ENCODE data around the gene ARHGAP36.

Gene ARHGAP36

DNA sequence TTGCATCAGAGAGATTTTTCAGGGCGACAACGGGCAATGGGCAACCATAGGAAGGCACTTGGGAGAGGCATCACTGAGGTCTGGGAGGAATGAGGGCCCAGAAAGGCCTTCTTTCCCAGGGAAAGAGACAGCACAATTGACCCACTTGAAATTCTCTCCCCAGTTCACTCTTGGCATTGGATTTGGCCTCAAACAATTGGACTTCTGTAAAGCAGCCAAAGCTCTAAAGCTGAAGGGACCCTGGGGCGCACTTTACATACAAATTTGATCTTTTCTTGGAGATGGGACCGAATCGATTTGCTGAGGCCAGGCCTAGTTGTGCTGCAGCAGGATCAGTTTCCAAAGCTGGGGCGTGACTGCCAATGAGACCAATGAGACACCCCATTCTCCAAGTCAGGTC lies 3.2 kb downstream of the ARHGAP36 start:
- DNase-seq = no peak
- H3K4me1 Mint-ChIP-seq (ENCODE audit: low read depth) = no peaks in the 10 kb centered on the region
- H3K4me3 Mint-ChIP-seq = no peak overlapping the region
- peaks cover 82% of the 10 kb centered on the region for H3K27me3 Mint-ChIP-seq
- H3K27ac Mint-ChIP-seq = no peak overlapping the region
- no peaks in the 10 kb centered on the region for H3K36me3 Mint-ChIP-seq (ENCODE audit: low read depth)
- H3K9me3 Mint-ChIP-seq = no peaks in the 10 kb centered on the region

DNA sequence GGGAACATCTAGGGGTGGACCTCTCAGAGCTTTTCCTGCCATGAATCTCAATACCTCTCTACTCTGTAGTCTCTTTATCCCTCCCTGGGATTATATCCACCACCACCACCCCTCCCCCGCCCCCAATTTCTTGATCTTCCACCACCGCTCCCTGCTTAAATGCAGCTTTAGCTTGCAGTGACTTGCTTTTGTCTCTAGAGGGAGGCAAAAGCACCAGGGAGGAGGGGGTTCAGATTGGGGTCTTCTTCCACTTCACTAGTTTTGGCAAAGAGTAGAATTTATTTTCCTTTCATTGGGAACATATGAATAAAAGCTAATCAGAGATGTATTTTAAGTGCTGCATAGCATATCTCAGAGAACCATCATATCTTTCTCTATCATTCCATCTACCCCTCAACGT lies 5.5 kb downstream of the ARHGAP36 start:
- no peaks in the 10 kb centered on the region for H3K36me3 Mint-ChIP-seq (ENCODE audit: low read depth)
- peaks cover 65% of the 10 kb centered on the region for H3K27me3 Mint-ChIP-seq
- no peak for DNase-seq
- H3K27ac Mint-ChIP-seq = no peak overlapping the region
- H3K9me3 Mint-ChIP-seq = no peaks in the 10 kb centered on the region
- H3K4me1 Mint-ChIP-seq (ENCODE audit: low read depth) = no peaks in the 10 kb centered on the region
- H3K4me3 Mint-ChIP-seq = no peak overlapping the region

DNA sequence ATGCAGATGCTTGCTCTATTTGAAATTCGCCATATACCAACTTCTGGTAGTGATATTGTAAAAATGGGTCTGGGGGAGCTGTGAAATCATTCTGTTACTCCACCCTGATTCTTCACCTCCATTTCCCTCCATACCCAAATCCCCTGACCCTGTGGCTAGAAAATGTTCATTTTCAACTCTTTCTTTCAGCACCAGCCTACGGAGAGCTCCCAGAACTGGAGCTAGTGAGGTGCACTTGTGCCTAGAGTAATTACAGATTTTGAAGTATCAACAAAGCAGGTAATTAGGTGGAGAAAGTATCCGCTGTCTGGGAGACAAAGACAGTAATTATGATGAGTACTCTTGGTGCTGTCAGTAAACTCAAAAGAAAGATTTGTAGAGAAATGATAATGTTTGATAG lies 8.1 kb downstream of the ARHGAP36 start:
- Mint-ChIP-seq H3K4me1 (ENCODE audit: low read depth) (no peaks in the 10 kb centered on the region), H3K27ac (no peak overlapping the region), H3K36me3 (ENCODE audit: low read depth) (no peaks in the 10 kb centered on the region), H3K9me3 (no peaks in the 10 kb centered on the region), H3K4me3 (no peak overlapping the region), H3K27me3 (peaks cover 52% of the 10 kb centered on the region)
- DNase-seq = no peak

GRCh38 chrX:131067216-131067615 lies 9.1 kb downstream of the ARHGAP36 start:
- H3K27me3 Mint-ChIP-seq = peaks cover 54% of the 10 kb centered on the region
- DNase-seq = no peak

GRCh38 chrX:131067846-131068745 lies 9.9 kb downstream of the ARHGAP36 start:
- Mint-ChIP-seq H3K4me3 (no peak overlapping the region), H3K36me3 (ENCODE audit: low read depth) (no peaks in the 10 kb centered on the region), H3K4me1 (ENCODE audit: low read depth) (no peaks in the 10 kb centered on the region), H3K27ac (no peak overlapping the region), H3K9me3 (no peaks in the 10 kb centered on the region), H3K27me3 (peaks cover 59% of the 10 kb centered on the region)
- no peak for DNase-seq

More at GRCh38 chrX:131067216-131067615, 9.1 kb downstream of the ARHGAP36 start:
- H3K4me1 Mint-ChIP-seq (ENCODE audit: low read depth) = no peaks in the 10 kb centered on the region
- H3K36me3 Mint-ChIP-seq (ENCODE audit: low read depth) = no peaks in the 10 kb centered on the region
- H3K27ac Mint-ChIP-seq = no peak overlapping the region
- H3K4me3 Mint-ChIP-seq = no peak overlapping the region
- H3K9me3 Mint-ChIP-seq = no peaks in the 10 kb centered on the region

DNA sequence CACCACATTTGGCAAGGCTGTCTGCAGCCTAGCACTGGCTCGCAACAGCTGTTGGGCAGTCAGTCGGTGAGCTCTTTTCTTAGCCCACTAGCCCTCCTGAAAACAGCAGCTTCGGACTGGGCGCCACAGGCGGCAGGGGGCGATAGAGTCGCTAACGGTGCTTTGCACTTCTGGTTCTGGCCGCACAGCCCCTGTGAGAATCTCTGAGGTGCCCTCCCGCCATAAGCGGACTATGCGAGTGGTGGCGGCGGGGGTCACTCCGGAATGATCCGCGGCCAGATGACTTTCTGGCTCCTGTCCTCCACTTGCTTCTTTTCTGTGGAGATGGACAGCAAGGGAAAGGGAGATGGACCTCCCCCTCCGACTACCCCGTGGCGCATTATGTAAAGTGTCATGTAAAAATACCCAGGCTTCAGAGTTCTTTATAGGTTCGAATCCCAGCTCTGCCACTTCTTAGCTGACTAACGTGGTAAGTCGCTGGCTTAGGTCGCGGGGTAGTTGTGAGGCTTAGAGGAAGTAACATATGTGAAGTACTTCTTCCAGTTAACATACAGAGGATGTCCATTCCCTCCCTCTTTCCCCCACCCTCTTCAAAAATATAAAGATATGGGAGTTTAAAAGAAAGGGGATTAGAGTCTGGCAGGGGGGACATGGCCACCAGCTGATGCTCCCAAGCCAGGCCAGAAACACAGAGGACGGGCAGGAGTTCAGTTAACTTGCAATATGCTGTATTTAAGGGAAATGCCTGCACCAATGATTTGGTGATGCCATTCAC lies 11.0 kb downstream of the ARHGAP36 start:
- H3K27ac Mint-ChIP-seq = no peak overlapping the region
- peaks cover 58% of the 10 kb centered on the region for H3K27me3 Mint-ChIP-seq
- H3K4me3 Mint-ChIP-seq = no peak overlapping the region
- H3K9me3 Mint-ChIP-seq = no peaks in the 10 kb centered on the region
- H3K4me1 Mint-ChIP-seq (ENCODE audit: low read depth) = no peaks in the 10 kb centered on the region
- H3K36me3 Mint-ChIP-seq (ENCODE audit: low read depth) = no peaks in the 10 kb centered on the region
- DNase-seq = peak; percentile 40

- no peak for DNase-seq
- H3K36me3 Mint-ChIP-seq (ENCODE audit: low read depth) = no peaks in the 10 kb centered on the region
- no peaks in the 10 kb centered on the region for H3K4me1 Mint-ChIP-seq (ENCODE audit: low read depth)
- H3K27me3 Mint-ChIP-seq = peaks cover 73% of the 10 kb centered on the region
- no peak overlapping the region for H3K4me3 Mint-ChIP-seq
- no peak overlapping the region for H3K27ac Mint-ChIP-seq
- no peaks in the 10 kb centered on the region for H3K9me3 Mint-ChIP-seq
Measured at GRCh38 chrX:131072871-131073571, 14.9 kb downstream of the ARHGAP36 start.

GRCh38 chrX:131073607-131074006 lies 15.5 kb downstream of the ARHGAP36 start:
- Mint-ChIP-seq H3K27me3 (peaks cover 79% of the 10 kb centered on the region), H3K9me3 (no peaks in the 10 kb centered on the region), H3K4me1 (ENCODE audit: low read depth) (no peaks in the 10 kb centered on the region), H3K36me3 (ENCODE audit: low read depth) (no peaks in the 10 kb centered on the region), H3K27ac (no peak overlapping the region), H3K4me3 (no peak overlapping the region)
- DNase-seq = no peak

- no peak for DNase-seq
- H3K4me3 Mint-ChIP-seq = no peak overlapping the region
- no peaks in the 10 kb centered on the region for H3K9me3 Mint-ChIP-seq
- no peaks in the 10 kb centered on the region for H3K4me1 Mint-ChIP-seq (ENCODE audit: low read depth)
- H3K27ac Mint-ChIP-seq = no peak overlapping the region
- H3K27me3 Mint-ChIP-seq = peaks cover 94% of the 10 kb centered on the region
- no peaks in the 10 kb centered on the region for H3K36me3 Mint-ChIP-seq (ENCODE audit: low read depth)
Measured at GRCh38 chrX:131081772-131082740, 23.9 kb downstream of the ARHGAP36 start.

DNA sequence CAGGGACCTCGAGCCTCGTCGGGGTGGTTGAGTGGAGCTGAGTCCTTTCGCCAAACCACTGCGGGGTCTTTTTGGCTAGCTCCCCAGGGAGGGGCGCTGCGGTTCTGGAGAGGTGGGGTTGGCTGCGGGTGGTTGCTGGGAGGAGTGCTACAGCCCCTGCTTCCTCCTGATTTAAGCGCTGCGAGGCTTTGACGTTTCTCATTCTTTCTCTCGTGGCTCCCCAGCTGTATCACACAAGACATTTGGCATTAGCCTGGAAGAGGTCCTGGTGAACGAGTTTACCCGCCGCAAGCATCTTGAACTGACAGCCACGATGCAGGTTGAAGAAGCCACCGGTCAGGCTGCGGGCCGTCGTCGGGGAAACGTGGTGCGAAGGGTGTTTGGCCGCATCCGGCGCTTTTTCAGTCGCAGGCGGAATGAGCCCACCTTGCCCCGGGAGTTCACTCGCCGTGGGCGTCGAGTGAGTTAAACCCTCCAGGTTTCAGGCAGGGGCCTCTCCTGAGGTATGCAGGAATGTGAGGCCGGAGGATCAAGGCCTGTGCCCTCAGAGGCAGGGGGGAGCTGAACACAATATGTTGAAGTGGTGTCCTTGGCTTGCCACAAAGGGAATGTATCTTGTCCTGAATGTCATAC lies 25.5 kb downstream of the ARHGAP36 start:
- no peaks in the 10 kb centered on the region for H3K9me3 Mint-ChIP-seq
- DNase-seq = no peak
- H3K4me1 Mint-ChIP-seq (ENCODE audit: low read depth) = no peaks in the 10 kb centered on the region
- H3K36me3 Mint-ChIP-seq (ENCODE audit: low read depth) = no peaks in the 10 kb centered on the region
- H3K27me3 Mint-ChIP-seq = peaks cover 96% of the 10 kb centered on the region
- no peak overlapping the region for H3K27ac Mint-ChIP-seq
- H3K4me3 Mint-ChIP-seq = no peak overlapping the region

- H3K9me3 Mint-ChIP-seq = no peaks in the 10 kb centered on the region
- no peaks in the 10 kb centered on the region for H3K36me3 Mint-ChIP-seq (ENCODE audit: low read depth)
- no peak overlapping the region for H3K27ac Mint-ChIP-seq
- no peaks in the 10 kb centered on the region for H3K4me1 Mint-ChIP-seq (ENCODE audit: low read depth)
- peaks cover 94% of the 10 kb centered on the region for H3K27me3 Mint-ChIP-seq
- no peak for DNase-seq
- no peak overlapping the region for H3K4me3 Mint-ChIP-seq
Measured at GRCh38 chrX:131084145-131084544, 26.0 kb downstream of the ARHGAP36 start.

DNA sequence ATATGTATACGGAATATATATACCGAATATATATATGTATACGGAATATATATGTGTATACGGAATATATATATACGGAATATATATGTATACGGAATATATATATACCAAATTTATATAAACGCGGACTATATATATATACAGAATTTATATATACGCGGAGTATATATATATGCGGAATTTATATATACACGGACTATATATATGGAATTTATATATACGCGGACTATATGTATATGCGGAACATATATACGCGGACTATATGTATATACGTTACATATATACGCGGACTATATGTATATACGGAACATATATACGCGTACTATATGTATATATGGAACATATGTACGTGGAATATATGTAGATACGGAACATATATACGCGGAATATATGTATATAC lies 78.6 kb downstream of the ARHGAP36 start:
- Mint-ChIP-seq H3K4me1 (ENCODE audit: low read depth) (no peaks in the 10 kb centered on the region), H3K36me3 (ENCODE audit: low read depth) (no peaks in the 10 kb centered on the region), H3K27ac (no peak overlapping the region), H3K4me3 (no peak overlapping the region), H3K27me3 (peaks cover 26% of the 10 kb centered on the region), H3K9me3 (no peaks in the 10 kb centered on the region)
- DNase-seq = no peak

DNA sequence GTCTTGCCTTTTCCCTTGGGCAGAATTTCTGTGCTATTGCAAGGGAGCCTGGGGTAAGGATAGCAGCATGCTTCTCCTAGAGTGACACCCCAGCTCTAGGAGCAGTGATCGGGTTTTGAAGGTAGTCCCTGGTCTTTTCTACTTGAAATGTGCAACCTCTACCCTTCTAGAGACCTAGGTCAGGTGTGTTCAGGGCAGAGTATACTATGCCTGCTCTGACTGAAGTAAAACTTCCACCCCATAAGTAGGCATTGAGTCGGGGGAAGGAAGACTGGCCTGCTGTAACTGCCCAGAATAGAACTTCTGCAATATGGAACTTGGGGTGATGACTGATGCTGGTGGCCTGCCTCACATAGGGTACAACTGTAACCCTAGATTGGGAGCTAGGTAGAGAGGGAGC lies 80.9 kb downstream of the ARHGAP36 start:
- Mint-ChIP-seq H3K27ac (no peak overlapping the region), H3K4me1 (ENCODE audit: low read depth) (no peaks in the 10 kb centered on the region), H3K4me3 (no peak overlapping the region), H3K36me3 (ENCODE audit: low read depth) (no peaks in the 10 kb centered on the region), H3K27me3 (peaks cover 19% of the 10 kb centered on the region), H3K9me3 (no peaks in the 10 kb centered on the region)
- DNase-seq = no peak

Data from activated T-cell treated with anti-CD3 and anti-CD28 coated beads, Interleukin-2, amount 50 U/mL, for 24 hours (primary cell).